NCI-H146 treated with DMSO at 0.1 percent for 48 hours (cell line): ENCODE results near the gene NT5C3A.
"Not testable (repeated sequence)": the region's sequence is repeated elsewhere in the genome, so short reads cannot be mapped to it uniquely, and the experiment has no call there.

Experiments used
- DNase-seq: peaks from one replicate; lab custom pipeline; 2025; ENCODE audit not compliant: unreplicated experiment; lab: John Stamatoyannopoulos, UW

NT5C3A gene

GRCh38 chr7:33062023-33062781 is at the start of gene NT5C3A:
Gene NT5C3A, minus strand, starts transcription at chr7:33062776. Its CDS starts 71 bp downstream, at chr7:33062705.
- DNase-seq = peak; percentile 64

GRCh38 chr7:33111614-33112013 is 49.0 kb upstream of the NT5C3A start:
- no peak for DNase-seq

GRCh38 chr7:33109758-33110238 is 47.2 kb upstream of the NT5C3A start:
- peak; percentile 26 for DNase-seq

- peak; percentile 64 for DNase-seq
Measured at GRCh38 chr7:33109005-33109757, 46.6 kb upstream of the NT5C3A start, which contains the start of gene RP9. Gene RP9, minus strand, starts transcription at chr7:33109404. Its CDS starts 32 bp downstream, at chr7:33109372.

GRCh38 chr7:33108554-33109004 is 46.0 kb upstream of the NT5C3A start:
- DNase-seq = peak; percentile 31

- DNase-seq = peak; percentile 29
Measured at GRCh38 chr7:33107136-33108066, 44.8 kb upstream of the NT5C3A start.

- no peak for DNase-seq
Measured at GRCh38 chr7:33101906-33102305, 39.3 kb upstream of the NT5C3A start.

- no peak for DNase-seq
Measured at GRCh38 chr7:33100770-33101169, 38.2 kb upstream of the NT5C3A start.

GRCh38 chr7:33099154-33099940 is 36.8 kb upstream of the NT5C3A start:
- no peak for DNase-seq

GRCh38 chr7:33094745-33095275 is 32.2 kb upstream of the NT5C3A start:
- not testable (repeated sequence) for DNase-seq

GRCh38 chr7:33093266-33093665 is 30.7 kb upstream of the NT5C3A start:
- DNase-seq = no peak

- DNase-seq = no peak
Measured at GRCh38 chr7:33091641-33092191, 29.1 kb upstream of the NT5C3A start.

- no peak for DNase-seq
Measured at GRCh38 chr7:33091111-33091531, 28.5 kb upstream of the NT5C3A start.

GRCh38 chr7:33089142-33089541 is 26.6 kb upstream of the NT5C3A start:
- DNase-seq = no peak

- no peak for DNase-seq
Measured at GRCh38 chr7:33087858-33088257, 25.3 kb upstream of the NT5C3A start.

GRCh38 chr7:33087356-33087755 is 24.8 kb upstream of the NT5C3A start:
- DNase-seq = no peak

- DNase-seq = no peak
Measured at GRCh38 chr7:33079763-33080690, 17.5 kb upstream of the NT5C3A start.

- no peak for DNase-seq
Measured at GRCh38 chr7:33079096-33079495, 16.5 kb upstream of the NT5C3A start.
